SH-SY5Y (cell line): ENCODE measurements around the gene MAMDC4.

Experiments used
- GATA2 ChIP-seq: IDR thresholded peaks from 2 replicates; pipeline ENCODE4 v1.6.1; 2011; ENCODE audit warnings: mild to moderate bottlenecking, low read depth, low read length
- GATA3 ChIP-seq: IDR thresholded peaks from 2 replicates; pipeline ENCODE4 v1.6.1; 2011; ENCODE audit warnings: low read depth, mild to moderate bottlenecking, low read length, moderate library complexity

MAMDC4 gene

GRCh38 chr9:136902259-136902821 lies 50.2 kb downstream of the MAMDC4 start:
- TF ChIP-seq GATA3 (no peak), GATA2 (no peak)

- no peak for TF ChIP-seq GATA2
- TF ChIP-seq GATA3 = no peak
Observed at GRCh38 chr9:136903041-136903554, 51.0 kb downstream of the MAMDC4 start.

GRCh38 chr9:136906266-136906665 lies 54.1 kb downstream of the MAMDC4 start:
- TF ChIP-seq GATA3 = no peak
- TF ChIP-seq GATA2 = no peak

GRCh38 chr9:136907011-136907914 lies 55.1 kb downstream of the MAMDC4 start:
- TF ChIP-seq GATA2 (no peak), GATA3 (no peak)
